BLaER1 treated with 17β-estradiol and CSF1 and Interleukin-3, amounts not matched to agents 10 nM and 100 nM (cell line): Measurements from ENCODE around the gene KAT6B.
A peak's percentile ranks its signal among the peaks of the same experiment; 100 is the strongest.

ENCODE experiments used
- H3K27ac ChIP-seq, 11 experiments: shearing (Covaris generic); formaldehyde crosslinking; 2 replicates each; pipeline ENCODE4 v1.8.1; 2022
- H3K27me3 ChIP-seq, 11 experiments: shearing (Covaris generic); formaldehyde crosslinking; 2 replicates each; pipeline ENCODE4 v1.8.1; 2022
- H3K36me3 ChIP-seq, 11 experiments: shearing (Covaris generic); formaldehyde crosslinking; 2 replicates each; pipeline ENCODE4 v1.8.1; 2022
- H3K4me1 ChIP-seq, 10 experiments: shearing (Covaris generic); formaldehyde crosslinking; 2 replicates each; pipeline ENCODE4 v1.8.1; 2022
- H3K4me2 ChIP-seq, 11 experiments: shearing (Covaris generic); formaldehyde crosslinking; 2 replicates each; pipeline ENCODE4 v1.8.1; 2022
- H3K4me3 ChIP-seq, 10 experiments: shearing (Covaris generic); formaldehyde crosslinking; 2 replicates each; pipeline ENCODE4 v1.8.1; 2022
- H3K9ac ChIP-seq, 11 experiments: shearing (Covaris generic); formaldehyde crosslinking; 2 replicates each; pipeline ENCODE4 v1.8.1; 2022
- H3K9me3 ChIP-seq, 11 experiments: shearing (Covaris generic); formaldehyde crosslinking; replicated peaks in 1 of 11; 2 replicates each; pipeline ENCODE4 v1.8.1; 2022
- H4K20me1 ChIP-seq, 11 experiments: shearing (Covaris generic); formaldehyde crosslinking; 2 replicates each; pipeline ENCODE4 v1.8.1; 2022
- Cebpa-rat ChIP-seq, 11 experiments: shearing (Covaris generic); IDR thresholded peaks; 2 replicates each; pipeline ENCODE4 v1.8.1; 2022

Gene KAT6B

GRCh38 chr10:75032119-75032518 lies 205.7 kb downstream of the KAT6B start:
- no peak for TF ChIP-seq Cebpa-rat (IDR thresholded peaks at IDR 0.05)
- no peaks in the 10 kb centered on the region; a peak in 1 of 22 replicates for H3K9me3 ChIP-seq
- H3K27me3 ChIP-seq = no peaks in the 10 kb centered on the region
- no peak overlapping the region for H3K4me3 ChIP-seq
- H3K36me3 ChIP-seq = peaks cover 15 to 39% (median 29%) of the 10 kb centered on the region in 11 experiments
- H3K4me2 ChIP-seq = no peak overlapping the region
- no peak overlapping the region for H3K27ac ChIP-seq
- no peak overlapping the region for H3K9ac ChIP-seq
- H4K20me1 ChIP-seq = peaks cover 0 to 6% (median 0%) of the 10 kb centered on the region in 11 experiments; a peak in 1 of 22 replicates
- peaks cover 21 to 32% (median 27%) of the 10 kb centered on the region in 10 experiments for H3K4me1 ChIP-seq

GRCh38 chr10:75032813-75033212 lies 206.4 kb downstream of the KAT6B start:
- Histone ChIP-seq H3K4me3 (no peak overlapping the region), H3K9me3 (no peaks in the 10 kb centered on the region; a peak in 1 of 22 replicates), H4K20me1 (peaks cover 0 to 6% (median 0%) of the 10 kb centered on the region in 11 experiments; a peak in 1 of 22 replicates), H3K4me2 (no peak overlapping the region), H3K27ac (no peak overlapping the region), H3K4me1 (peaks cover 21 to 33% (median 27%) of the 10 kb centered on the region in 10 experiments), H3K27me3 (no peaks in the 10 kb centered on the region), H3K36me3 (peaks cover 14 to 38% (median 27%) of the 10 kb centered on the region in 11 experiments), H3K9ac (no peak overlapping the region)
- no peak for TF ChIP-seq Cebpa-rat (IDR thresholded peaks at IDR 0.05)

DNA sequence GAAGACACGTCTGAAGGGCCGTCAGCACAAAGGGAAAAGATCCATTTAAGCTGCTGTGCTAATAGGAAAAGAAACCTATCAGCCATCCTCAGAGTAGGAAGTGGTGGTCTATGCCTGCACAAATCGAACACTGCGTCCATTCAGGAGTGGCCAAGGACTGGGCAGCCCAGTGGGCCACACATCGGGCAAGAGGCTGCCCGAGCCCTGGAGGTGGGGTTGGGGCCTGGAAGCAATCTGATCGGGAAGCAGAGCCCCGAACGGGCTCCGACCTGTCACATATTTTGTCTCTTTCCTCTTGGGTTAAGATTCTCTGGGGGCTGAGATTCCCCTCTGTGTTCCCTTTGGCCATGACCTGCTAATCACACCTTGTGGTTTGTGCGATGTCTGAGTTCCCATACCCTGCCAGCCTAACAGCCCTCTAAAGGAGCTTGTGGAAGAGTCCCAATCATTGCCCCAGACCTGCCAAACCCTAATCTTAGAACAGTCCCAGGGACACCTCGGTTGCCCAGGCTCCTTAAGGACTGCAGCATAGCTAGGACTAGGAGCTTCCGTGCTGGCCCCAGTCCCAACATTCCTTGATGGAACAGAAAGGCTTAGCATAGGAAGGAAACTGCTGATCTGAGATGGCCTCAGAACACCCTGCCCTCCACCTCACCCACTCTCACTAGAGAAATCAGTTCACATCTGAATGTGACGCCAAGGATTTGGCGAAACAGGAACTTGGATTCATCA lies 207.2 kb downstream of the KAT6B start:
- Histone ChIP-seq H3K4me1 (peaks cover 20 to 29% (median 25%) of the 10 kb centered on the region in 10 experiments), H3K27ac (no peak overlapping the region), H3K9me3 (no peaks in the 10 kb centered on the region; a peak in 1 of 22 replicates), H3K27me3 (no peaks in the 10 kb centered on the region), H3K4me2 (no peak overlapping the region), H4K20me1 (0 out of 22 replicates have a peak, but pooled peaks cover 0 to 6% (median 0%) of the 10 kb centered on the region in 11 experiments), H3K36me3 (peaks cover 14 to 36% (median 27%) of the 10 kb centered on the region in 11 experiments), H3K9ac (no peak overlapping the region), H3K4me3 (no peak overlapping the region)
- no peak for TF ChIP-seq Cebpa-rat (IDR thresholded peaks at IDR 0.05)

DNA sequence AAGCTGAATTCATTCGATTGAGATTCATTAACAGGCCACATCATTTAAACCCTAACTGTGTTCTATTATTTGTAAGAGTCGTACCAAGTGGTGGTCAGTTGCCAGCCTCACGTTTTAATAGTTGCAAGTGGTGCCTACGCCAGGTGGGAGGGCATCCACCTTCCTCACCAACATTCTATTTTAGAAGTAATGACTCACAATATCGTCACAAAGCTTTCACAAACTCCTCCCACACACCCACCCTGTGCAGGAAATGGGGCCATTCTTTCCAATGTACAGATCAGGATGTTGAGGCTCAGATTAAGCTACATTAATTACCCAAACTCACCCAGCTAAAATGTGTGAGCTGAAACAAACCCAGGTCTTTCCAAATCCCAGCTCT lies 207.7 kb downstream of the KAT6B start:
- Histone ChIP-seq H3K9me3 (no peaks in the 10 kb centered on the region; a peak in 1 of 22 replicates), H3K4me1 (peaks cover 15 to 24% (median 19%) of the 10 kb centered on the region in 10 experiments), H3K27me3 (no peaks in the 10 kb centered on the region), H3K4me2 (no peak overlapping the region), H3K4me3 (no peak overlapping the region), H3K27ac (no peak overlapping the region), H3K36me3 (peaks cover 14 to 33% (median 24%) of the 10 kb centered on the region in 11 experiments), H4K20me1 (0 out of 22 replicates have a peak, but pooled peaks cover 0 to 6% (median 0%) of the 10 kb centered on the region in 11 experiments), H3K9ac (no peak overlapping the region)
- TF ChIP-seq Cebpa-rat (IDR thresholded peaks at IDR 0.05) = no peak

DNA sequence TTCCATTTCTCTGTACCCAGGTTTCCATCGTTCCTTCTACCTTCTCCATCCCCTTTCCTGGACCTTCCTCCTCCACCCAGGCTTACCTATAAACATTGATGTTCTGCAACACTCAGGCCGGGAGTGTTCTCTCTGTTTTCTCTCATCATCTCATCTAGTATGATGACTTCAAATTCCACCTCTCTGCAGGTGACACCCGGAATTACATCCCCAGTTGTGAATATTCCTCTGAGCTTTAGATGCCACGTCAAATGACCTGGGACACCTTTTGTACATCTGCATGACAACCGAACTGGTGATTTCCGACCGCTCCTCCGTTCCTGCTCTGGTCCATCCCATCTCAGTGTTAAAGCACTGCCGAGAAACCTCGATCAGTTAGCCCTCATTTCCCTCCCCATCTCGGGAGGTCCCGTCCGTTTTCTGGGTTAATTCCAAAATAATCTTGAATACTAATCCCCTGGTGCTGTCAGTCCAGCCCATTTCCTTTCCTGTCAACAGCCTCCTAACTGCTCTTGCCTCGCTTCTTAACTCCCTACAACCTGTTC lies 208.4 kb downstream of the KAT6B start:
- Histone ChIP-seq H3K9me3 (no peaks in the 10 kb centered on the region), H3K9ac (no peak overlapping the region), H4K20me1 (0 out of 22 replicates have a peak, but pooled peaks cover 0 to 6% (median 0%) of the 10 kb centered on the region in 11 experiments), H3K27me3 (no peaks in the 10 kb centered on the region), H3K4me3 (no peak overlapping the region), H3K4me2 (no peak overlapping the region), H3K27ac (no peak overlapping the region), H3K36me3 (peaks cover 12 to 27% (median 17%) of the 10 kb centered on the region in 11 experiments), H3K4me1 (peaks cover 10 to 18% (median 13%) of the 10 kb centered on the region in 10 experiments)
- no peak for TF ChIP-seq Cebpa-rat (IDR thresholded peaks at IDR 0.05)

DNA sequence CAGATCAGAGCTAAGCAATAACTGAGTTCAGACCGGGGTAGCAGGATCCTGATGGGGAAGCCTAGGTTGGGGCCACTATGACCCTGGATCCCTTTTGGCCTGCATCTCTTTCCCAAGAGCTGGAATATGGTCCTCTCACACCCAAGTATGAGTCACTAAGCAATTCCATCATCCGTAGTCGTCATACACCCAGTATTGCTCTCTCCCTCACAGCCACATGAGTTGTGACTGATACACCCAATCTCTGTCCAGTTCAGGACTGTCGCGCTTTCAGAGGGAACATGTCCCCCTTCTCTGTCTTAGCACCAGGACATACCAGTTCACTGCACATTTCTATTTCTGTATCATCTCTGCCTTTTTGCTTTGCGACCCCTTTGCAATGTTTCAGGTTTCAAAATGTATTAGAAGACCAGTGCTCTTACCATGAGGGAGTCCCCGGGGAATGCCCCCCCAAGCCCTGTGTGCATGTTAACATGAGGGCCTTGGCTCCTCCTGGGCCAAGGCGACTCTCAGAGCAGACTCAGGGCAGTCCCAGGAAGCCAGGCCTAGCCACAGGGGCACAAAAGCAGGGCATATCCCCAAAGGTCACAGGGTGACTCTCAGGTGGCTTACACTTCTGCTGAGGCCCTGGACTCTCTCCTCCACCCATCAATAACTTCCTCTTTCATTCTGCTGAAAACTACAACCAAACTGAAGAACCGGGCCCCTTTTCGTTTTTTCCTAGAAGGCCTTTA lies 209.7 kb downstream of the KAT6B start:
- no peak overlapping the region for H3K27ac ChIP-seq
- peak overlapping the region in 9 of 11 experiments; percentile 0 to 42 (median 13); a peak in 12 of 22 replicates for H3K4me2 ChIP-seq
- peaks cover 0 to 13% (median 4%) of the 10 kb centered on the region in 11 experiments; a peak in 13 of 22 replicates for H3K36me3 ChIP-seq
- no peak overlapping the region for H3K9ac ChIP-seq
- H3K27me3 ChIP-seq = no peaks in the 10 kb centered on the region
- H4K20me1 ChIP-seq = 0 out of 22 replicates have a peak, but pooled peaks cover 0 to 6% (median 0%) of the 10 kb centered on the region in 11 experiments
- peaks cover 7 to 18% (median 12%) of the 10 kb centered on the region in 10 experiments; a peak in 19 of 20 replicates for H3K4me1 ChIP-seq
- H3K9me3 ChIP-seq = no peaks in the 10 kb centered on the region
- no peak for TF ChIP-seq Cebpa-rat (IDR thresholded peaks at IDR 0.05)
- H3K4me3 ChIP-seq = no peak overlapping the region

DNA sequence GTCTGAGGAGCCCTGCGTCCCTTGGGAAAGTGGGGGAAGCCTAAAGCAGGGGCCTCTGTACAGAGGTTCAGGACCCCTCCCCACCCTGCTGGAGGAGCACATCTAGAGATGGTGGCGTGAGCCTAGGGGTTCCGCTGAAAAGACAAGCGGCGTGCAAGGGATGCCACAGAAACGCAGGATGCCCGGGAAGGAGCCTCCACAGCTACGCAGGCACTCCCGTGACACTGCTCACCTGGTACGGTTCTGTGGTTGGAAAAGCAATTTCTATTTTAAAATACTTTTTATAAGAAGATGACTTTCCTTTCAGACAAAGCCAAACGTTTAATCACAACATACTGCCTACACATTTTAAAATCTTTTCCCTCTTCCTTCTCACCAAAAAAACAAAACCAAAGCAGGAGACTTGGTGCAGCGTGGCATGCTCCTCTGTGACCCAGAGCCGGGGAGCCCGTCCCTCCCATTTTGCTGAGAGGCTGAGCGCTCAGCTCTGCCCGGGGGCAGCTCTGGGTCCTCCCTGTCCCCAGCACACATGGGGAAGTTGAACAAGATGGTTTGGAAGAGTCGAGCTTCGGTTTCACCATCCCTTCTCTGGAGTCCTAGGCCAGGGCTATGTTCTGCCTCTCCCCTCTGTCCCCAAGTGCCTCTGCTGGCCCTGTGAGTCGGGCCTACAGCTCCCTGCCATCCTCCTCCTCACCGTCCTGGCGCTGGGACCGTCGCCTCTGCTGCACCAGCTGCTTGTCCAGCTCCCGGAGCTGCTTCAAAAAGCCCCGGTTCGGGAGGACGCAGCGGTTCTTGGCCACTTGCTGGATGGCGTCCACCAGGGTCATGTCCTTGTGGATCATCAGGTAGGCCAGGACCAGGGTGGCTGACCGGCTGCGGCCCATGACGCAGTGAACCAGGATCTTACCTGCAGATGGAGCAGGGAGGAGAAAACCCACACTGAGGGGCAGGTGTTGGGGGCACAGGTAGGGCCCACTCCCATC lies 211.1 kb downstream of the KAT6B start:
- H3K27me3 ChIP-seq = no peaks in the 10 kb centered on the region
- peaks cover 0 to 7% (median 0%) of the 10 kb centered on the region in 11 experiments; a peak in 4 of 22 replicates for H3K36me3 ChIP-seq
- H3K9ac ChIP-seq = no peak overlapping the region
- H3K27ac ChIP-seq = no peak overlapping the region
- no peak for TF ChIP-seq Cebpa-rat (IDR thresholded peaks at IDR 0.05)
- no peaks in the 10 kb centered on the region for H3K9me3 ChIP-seq
- H3K4me3 ChIP-seq = no peak overlapping the region
- peak overlapping the region in 5 of 11 experiments; percentile 0 to 42 (median 4); a peak in 2 of 22 replicates for H3K4me2 ChIP-seq
- peaks cover 7 to 18% (median 12%) of the 10 kb centered on the region in 10 experiments; a peak in 19 of 20 replicates for H3K4me1 ChIP-seq
- H4K20me1 ChIP-seq = 0 out of 22 replicates have a peak, but pooled peaks cover 0 to 6% (median 0%) of the 10 kb centered on the region in 11 experiments

- peaks cover 7 to 18% (median 12%) of the 10 kb centered on the region in 10 experiments; a peak in 19 of 20 replicates for H3K4me1 ChIP-seq
- H3K4me3 ChIP-seq = no peak overlapping the region
- H3K9ac ChIP-seq = no peak overlapping the region
- H4K20me1 ChIP-seq = 0 out of 22 replicates have a peak, but pooled peaks cover 0 to 6% (median 0%) of the 10 kb centered on the region in 11 experiments
- TF ChIP-seq Cebpa-rat (IDR thresholded peaks at IDR 0.05) = no peak
- no peaks in the 10 kb centered on the region; a peak in 1 of 22 replicates for H3K36me3 ChIP-seq
- H3K4me2 ChIP-seq = no peak overlapping the region
- H3K9me3 ChIP-seq = peaks cover 0 to 3% (median 0%) of the 10 kb centered on the region in 11 experiments; a peak in 1 of 22 replicates
- H3K27me3 ChIP-seq = no peaks in the 10 kb centered on the region
- H3K27ac ChIP-seq = no peak overlapping the region
These were observed 211.9 kb downstream of the KAT6B start for GRCh38 chr10:75038335-75038734.
